Endothelial cell (in vitro differentiated cells): ENCODE results near the gene FBXW11. TPM values are rescaled to one million over a fixed set of nuclear protein-coding genes. Genes with fewer than 3 reads are reported as not detected.

Experiments
- DNase-seq: peaks from one replicate; pipeline ENCODE4 v3.0.0; 2021; ENCODE audit warnings: low spot score
- H3K27ac Mint-ChIP-seq: one replicate; pipeline ENCODE4 v1.8.0; 2021; ENCODE audit warnings: mixed read lengths, inconsistent platforms; ENCODE audit not compliant: unreplicated experiment
- H3K27me3 Mint-ChIP-seq: one replicate; pipeline ENCODE4 v1.8.0; 2021; ENCODE audit warnings: mild to moderate bottlenecking, moderate library complexity, mixed read lengths, inconsistent platforms; ENCODE audit not compliant: unreplicated experiment
- H3K36me3 Mint-ChIP-seq: one replicate; pipeline ENCODE4 v1.8.0; 2021; ENCODE audit warnings: mild to moderate bottlenecking, low read depth, mixed read lengths, inconsistent platforms; ENCODE audit not compliant: unreplicated experiment
- H3K4me1 Mint-ChIP-seq: one replicate; pipeline ENCODE4 v1.8.0; 2021; ENCODE audit warnings: mild to moderate bottlenecking, mixed read lengths, inconsistent platforms; ENCODE audit not compliant: unreplicated experiment
- H3K4me3 Mint-ChIP-seq: one replicate; pipeline ENCODE4 v1.8.0; 2021; ENCODE audit warnings: mild to moderate bottlenecking, mixed read lengths, inconsistent platforms; ENCODE audit not compliant: unreplicated experiment
- H3K9me3 Mint-ChIP-seq: one replicate; pipeline ENCODE4 v1.8.0; 2021; ENCODE audit warnings: mixed read lengths, inconsistent platforms; ENCODE audit not compliant: unreplicated experiment
- CTCF ChIP-seq: fragments of 200-600 bp; sonication (generic); IDR thresholded peaks from one replicate; pipeline ENCODE4 v1.5.0; 2021; ENCODE audit warnings: antibody characterized with exemption; ENCODE audit not compliant: unreplicated experiment
- total RNA-seq: library from RNA; stranded (reverse); fragmentation: NEBNext Ultra II Directional; extraction: Animal tissue kit (Norgen Biotek cat#: 25700); gene quantifications from one replicate; pipeline ENCODE4 v1.2.1, GENCODE V29; 2021; ENCODE audit not compliant: unreplicated experiment

The FBXW11 gene
- total RNA-seq, 1 donor from 2014 or later, result 62.0 TPM

- no peak for DNase-seq
- H3K27ac Mint-ChIP-seq, result no peak overlapping the region
- TF ChIP-seq CTCF, result no peak
- no peaks in the 10 kb centered on the region for H3K9me3 Mint-ChIP-seq
- peaks cover 1% of the 10 kb centered on the region for H3K27me3 Mint-ChIP-seq
- no peak overlapping the region for H3K4me3 Mint-ChIP-seq
- peaks cover 4% of the 10 kb centered on the region for H3K36me3 Mint-ChIP-seq
- no peaks in the 10 kb centered on the region for H3K4me1 Mint-ChIP-seq
These were observed 166.4 kb downstream of the FBXW11 start for GRCh38 chr5:171840066-171840465.

GRCh38 chr5:171839112-171839511 is 167.3 kb downstream of the FBXW11 start:
- no peaks in the 10 kb centered on the region for H3K9me3 Mint-ChIP-seq
- TF ChIP-seq CTCF, result no peak
- H3K36me3 Mint-ChIP-seq, result peaks cover 4% of the 10 kb centered on the region
- no peak overlapping the region for H3K27ac Mint-ChIP-seq
- no peak overlapping the region for H3K4me3 Mint-ChIP-seq
- H3K27me3 Mint-ChIP-seq, result peaks cover 1% of the 10 kb centered on the region
- DNase-seq, result no peak
- H3K4me1 Mint-ChIP-seq, result no peaks in the 10 kb centered on the region

GRCh38 chr5:171838066-171838465 is 168.4 kb downstream of the FBXW11 start:
- no peaks in the 10 kb centered on the region for H3K4me1 Mint-ChIP-seq
- no peak overlapping the region for H3K27ac Mint-ChIP-seq
- no peaks in the 10 kb centered on the region for H3K9me3 Mint-ChIP-seq
- no peak overlapping the region for H3K4me3 Mint-ChIP-seq
- TF ChIP-seq CTCF, result no peak
- DNase-seq, result no peak
- peaks cover 10% of the 10 kb centered on the region for H3K36me3 Mint-ChIP-seq
- peaks cover 1% of the 10 kb centered on the region for H3K27me3 Mint-ChIP-seq

- H3K27ac Mint-ChIP-seq, result no peak overlapping the region
- H3K27me3 Mint-ChIP-seq, result peaks cover 1% of the 10 kb centered on the region
- H3K9me3 Mint-ChIP-seq, result no peaks in the 10 kb centered on the region
- no peak overlapping the region for H3K4me3 Mint-ChIP-seq
- TF ChIP-seq CTCF, result no peak
- DNase-seq, result no peak
- H3K4me1 Mint-ChIP-seq, result no peaks in the 10 kb centered on the region
- peaks cover 15% of the 10 kb centered on the region for H3K36me3 Mint-ChIP-seq
These were observed 168.9 kb downstream of the FBXW11 start for GRCh38 chr5:171837522-171837921.

DNA sequence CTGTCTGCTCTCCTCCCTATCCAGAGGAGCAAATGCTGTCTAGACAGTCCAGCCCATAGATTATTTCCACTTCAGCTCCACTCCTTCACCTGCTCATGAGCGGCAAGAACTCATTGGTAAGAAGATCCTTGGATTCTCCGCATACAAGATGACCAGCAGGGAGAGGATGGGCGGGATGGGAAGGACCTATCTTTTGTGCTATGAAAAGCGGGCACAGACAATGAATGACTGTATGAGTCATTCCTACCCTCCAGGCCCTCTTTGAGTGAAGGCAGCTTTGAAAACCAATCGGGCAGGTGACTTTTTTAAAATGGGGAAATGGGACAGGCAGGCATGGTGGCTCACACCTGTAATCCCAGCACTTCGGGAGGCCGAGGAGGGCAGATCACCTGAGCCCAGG is 171.4 kb downstream of the FBXW11 start:
- no peaks in the 10 kb centered on the region for H3K4me1 Mint-ChIP-seq
- H3K4me3 Mint-ChIP-seq, result no peak overlapping the region
- H3K9me3 Mint-ChIP-seq, result peaks cover 7% of the 10 kb centered on the region
- no peak for DNase-seq
- H3K27ac Mint-ChIP-seq, result no peak overlapping the region
- H3K36me3 Mint-ChIP-seq, result peaks cover 25% of the 10 kb centered on the region
- no peak for TF ChIP-seq CTCF
- peaks cover 3% of the 10 kb centered on the region for H3K27me3 Mint-ChIP-seq
